SKM-1 treated with dmso at 0.1 percent for 144 hours (cell line): Measurements from ENCODE around the gene REPS2.

Source experiments
- DNase-seq: peaks from one replicate; lab custom pipeline; 2025; ENCODE audit not compliant: unreplicated experiment; lab: John Stamatoyannopoulos, UW

Gene REPS2

GRCh38 chrX:17031827-17032226 is 85.4 kb downstream of the REPS2 start:
- DNase-seq: no peak

- no peak for DNase-seq
Observed at GRCh38 chrX:17032351-17032750, 85.9 kb downstream of the REPS2 start.

- no peak for DNase-seq
Observed at GRCh38 chrX:17033225-17033624, 86.8 kb downstream of the REPS2 start.

GRCh38 chrX:17035111-17035510 is 88.7 kb downstream of the REPS2 start:
- DNase-seq: no peak

DNA sequence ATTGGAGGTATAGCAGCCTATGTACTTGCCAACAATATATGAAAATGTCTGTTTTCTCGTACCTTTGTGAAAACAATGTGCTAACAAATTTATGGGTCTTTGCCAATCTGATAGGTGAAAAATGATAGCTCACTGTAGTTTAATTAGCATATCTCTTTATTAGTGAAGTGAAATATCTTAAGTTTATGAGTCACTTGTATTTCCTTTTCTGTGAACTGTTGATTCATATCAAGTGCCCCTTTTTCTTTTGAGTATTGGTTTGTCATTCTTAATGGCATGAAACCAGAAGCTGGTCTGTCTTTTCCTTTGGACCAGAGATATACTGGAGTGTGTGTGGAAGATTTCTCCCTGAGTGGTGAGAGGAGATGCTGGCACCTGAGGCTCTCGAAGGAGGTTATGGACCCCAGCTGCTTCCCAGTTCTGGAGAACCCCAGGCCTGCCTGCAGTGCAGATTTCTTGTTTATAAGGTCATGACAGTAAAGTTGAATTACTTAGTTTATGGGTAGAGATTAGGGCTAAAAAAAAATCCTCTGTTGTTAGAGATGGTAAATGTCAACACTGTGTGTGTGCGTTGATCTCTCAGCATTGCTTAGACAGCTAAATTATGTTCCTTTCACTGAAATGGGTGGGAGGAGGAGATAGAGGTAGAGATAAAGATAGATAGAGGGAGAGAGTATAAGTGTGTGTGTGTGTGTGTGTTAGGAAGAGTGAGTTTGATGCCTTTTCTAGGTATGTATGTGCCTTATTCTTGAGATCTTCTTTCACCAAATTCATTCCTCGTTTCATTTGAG is 89.9 kb downstream of the REPS2 start:
- DNase-seq: no peak

DNA sequence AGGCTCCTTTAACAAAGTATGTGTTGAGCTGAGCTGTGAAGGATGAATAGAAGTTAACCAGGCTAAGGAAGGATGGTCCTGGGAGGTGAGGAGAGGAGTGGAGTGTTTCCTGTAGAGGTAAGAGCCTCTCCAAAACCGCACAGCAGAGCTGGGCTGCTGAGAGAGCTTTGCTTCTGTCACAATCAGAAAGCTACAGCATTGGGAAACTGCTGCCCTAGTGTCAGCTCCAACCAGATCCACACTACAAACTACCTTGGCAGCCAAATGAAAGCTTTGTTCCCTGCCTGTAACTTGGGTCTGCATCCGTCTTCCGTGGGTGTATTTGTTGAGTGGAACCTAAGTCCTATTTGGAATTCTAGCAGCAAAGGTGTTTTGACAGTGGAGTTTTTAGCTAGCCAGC is 91.8 kb downstream of the REPS2 start:
- no peak for DNase-seq

DNA sequence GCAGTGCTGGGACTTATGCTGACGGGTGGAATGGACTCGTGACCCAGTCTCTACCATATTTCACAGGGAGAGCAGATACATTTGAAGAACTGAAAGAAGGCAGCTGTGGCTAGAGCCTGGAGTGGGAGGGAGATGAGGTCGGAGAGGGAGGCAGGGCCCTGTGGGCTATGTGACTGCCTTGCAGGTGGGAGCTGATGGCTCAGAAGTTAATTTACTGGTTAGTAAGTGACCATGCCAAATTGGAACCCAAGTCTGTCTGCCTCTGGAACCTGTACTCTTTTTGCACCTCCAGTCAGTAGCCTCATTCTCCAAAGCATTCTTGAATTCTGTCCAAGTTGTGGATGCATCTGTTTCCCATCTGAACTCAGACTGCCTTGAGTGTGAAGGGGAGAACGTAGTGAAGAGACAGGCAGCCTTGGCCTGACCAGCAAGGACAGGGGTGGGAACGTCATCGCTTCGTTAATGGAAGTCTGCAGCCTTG is 92.3 kb downstream of the REPS2 start:
- no peak for DNase-seq

- DNase-seq: no peak
Observed at GRCh38 chrX:17039826-17040225, 93.4 kb downstream of the REPS2 start.

DNA sequence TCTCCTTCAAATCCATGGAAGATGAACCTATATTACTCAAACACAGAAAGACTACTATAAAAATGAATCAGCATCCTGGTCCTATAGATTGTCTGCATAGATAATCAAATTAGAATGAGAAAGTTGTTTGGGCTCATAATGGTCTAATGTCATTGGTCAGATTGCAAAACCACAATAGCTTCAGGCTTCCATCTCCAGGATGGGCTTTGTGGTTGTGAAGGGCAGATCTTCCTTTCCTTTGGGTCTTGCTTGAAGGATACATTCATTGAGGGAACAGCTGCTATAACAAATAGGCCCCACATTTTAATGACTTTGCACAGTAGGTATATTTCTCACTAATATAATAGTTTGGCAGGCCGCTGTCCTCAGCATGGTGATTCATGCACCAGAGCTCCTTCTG is 94.3 kb downstream of the REPS2 start:
- DNase-seq: no peak

- DNase-seq: no peak
Observed at GRCh38 chrX:17042037-17042436, 95.6 kb downstream of the REPS2 start.

- DNase-seq: peak; percentile 39
Observed at GRCh38 chrX:17046478-17047097, 100.1 kb downstream of the REPS2 start.

- DNase-seq: no peak
Observed at GRCh38 chrX:17047224-17047623, 100.8 kb downstream of the REPS2 start.

DNA sequence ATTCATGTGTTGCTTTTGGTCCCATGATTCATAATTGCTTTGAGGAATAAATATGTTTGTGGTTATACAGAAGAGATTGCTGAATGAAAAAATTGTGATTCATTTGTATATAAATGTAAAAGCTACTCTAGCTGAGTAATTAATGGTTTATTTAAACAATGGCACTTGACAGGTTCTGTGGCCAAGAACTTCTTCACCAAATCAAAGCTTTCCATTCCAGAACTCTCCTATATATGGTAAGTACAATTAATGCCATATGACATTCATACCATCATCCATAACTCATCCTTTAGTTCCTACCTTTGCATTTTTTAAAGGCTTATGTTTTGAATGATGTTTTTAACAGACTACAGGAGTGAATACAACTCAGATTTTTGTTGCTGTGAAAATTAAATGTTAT is 105.8 kb downstream of the REPS2 start:
- no peak for DNase-seq

DNA sequence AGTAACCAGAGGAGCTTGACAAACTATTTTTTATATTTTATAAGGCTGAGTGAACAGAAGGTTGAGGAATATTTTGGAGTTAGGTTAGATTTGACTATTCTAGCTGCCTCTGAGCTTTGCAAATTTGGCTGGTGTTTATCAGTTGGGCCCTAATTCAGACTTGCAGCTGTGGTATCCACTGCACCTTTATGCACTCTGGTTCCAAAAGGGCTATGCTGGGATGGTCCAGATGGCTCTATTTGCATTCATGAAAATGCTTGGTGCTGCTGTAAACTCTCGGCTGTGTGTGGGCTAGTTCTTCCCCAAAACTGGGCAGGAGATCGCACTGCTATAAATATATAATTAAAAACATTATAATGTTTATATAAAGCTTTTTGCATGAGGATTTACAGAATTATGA is 106.3 kb downstream of the REPS2 start:
- DNase-seq: no peak

DNA sequence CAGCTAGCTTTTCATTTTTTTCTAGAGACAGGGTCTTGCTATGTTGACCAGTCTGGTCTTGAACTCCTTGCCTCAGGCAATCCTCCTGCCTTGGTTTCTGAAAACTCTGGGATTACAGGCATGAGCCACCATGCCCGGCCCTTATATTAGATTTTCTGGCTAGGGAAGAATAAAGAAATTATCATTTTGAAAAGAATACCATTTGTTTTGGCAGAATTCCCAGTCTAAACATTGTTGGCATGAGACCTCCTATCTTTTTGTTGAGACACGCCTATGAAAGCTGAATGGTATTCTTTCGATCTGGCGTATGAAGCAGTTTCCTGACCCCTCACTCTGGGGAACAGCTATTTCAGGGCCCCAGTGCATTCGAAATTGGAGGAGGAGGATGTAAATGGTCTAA is 107.0 kb downstream of the REPS2 start:
- DNase-seq: no peak

DNA sequence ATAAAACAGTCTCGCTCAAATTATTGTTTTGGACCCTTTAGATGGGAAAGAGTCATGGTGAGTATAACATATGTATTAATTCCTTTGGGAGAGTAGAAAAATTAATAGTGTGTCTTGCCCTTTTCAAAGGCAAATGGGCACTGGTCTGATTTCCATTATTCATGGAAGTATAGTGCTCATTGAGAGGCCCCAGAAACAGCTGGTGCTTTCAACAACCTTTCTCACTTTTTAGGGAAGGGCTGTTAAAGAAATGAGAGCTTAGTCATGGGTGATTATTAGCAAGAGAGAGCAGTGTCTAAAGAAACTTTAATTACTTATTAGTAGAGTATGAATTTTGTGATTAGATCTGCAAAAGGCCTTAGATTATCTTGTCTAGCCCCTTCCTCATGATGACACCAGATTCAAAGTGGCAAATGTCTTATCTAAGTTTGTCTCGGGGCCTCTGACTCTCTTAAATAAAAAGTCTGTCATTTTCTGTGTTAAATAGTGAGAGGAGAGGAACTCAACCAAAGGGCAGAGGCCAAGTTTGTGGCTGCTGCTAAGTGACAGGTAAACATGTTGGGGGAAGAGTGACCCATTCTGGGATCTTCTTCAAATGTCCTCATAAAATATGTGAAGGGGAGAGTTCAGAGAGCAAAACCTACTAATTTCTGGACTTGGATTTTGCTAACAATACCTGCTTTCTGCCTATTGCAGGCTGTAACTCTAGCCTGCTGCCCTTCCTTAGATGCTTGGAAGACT is 110.6 kb downstream of the REPS2 start:
- no peak for DNase-seq

- DNase-seq: no peak
Observed at GRCh38 chrX:17062065-17062464, 115.6 kb downstream of the REPS2 start.

DNA sequence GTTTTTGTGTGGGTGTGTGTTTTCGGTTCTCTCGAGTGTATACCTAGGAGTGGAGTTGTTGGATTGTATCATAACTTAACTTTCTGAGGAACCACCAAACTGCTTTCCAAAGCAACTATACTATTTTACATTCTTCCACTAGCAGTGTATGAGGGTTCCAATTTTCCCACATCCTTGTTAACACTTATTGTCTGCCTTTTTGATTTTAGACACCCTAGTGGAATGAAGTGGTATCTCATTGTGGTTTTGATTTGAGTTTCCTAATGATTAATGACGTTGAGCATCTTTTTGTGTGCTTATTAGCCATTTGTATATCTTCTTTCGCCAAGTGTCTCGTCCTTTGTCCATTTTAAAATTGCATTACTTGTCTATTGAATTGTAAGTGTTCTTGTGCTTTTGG is 118.6 kb downstream of the REPS2 start:
- no peak for DNase-seq

GRCh38 chrX:17067534-17067933 is 121.1 kb downstream of the REPS2 start:
- DNase-seq: no peak

GRCh38 chrX:17072301-17072700 is 125.8 kb downstream of the REPS2 start:
- DNase-seq: no peak

GRCh38 chrX:17072721-17073230 is 126.3 kb downstream of the REPS2 start:
- DNase-seq: no peak

DNA sequence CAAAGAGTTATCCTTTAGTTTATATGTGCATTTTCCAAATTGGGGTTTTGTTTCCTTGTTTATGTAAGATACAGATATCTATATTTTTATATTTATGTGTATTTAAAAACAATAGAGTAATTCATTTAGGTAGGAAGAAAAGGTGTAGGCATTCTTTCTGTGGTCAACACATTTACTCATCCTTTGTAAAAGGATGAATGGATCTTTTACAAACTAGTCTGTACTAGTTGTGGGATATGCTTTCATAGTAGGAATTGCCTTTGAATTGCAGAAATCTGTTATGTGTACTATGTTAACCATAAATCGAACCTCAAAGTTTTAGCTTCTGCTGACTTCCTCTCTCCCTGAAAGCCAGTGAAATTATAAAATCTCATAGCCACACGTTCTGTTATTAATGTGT is 128.5 kb downstream of the REPS2 start:
- no peak for DNase-seq
